ENCODE measurements around the gene OCEL1. TPM values are rescaled to one million over a fixed set of nuclear protein-coding genes. Genes with fewer than 3 reads are reported as not detected.

Gene OCEL1
- total and polyA plus RNA-seq, 2 of the 13 experiments (the other 11 are each of a cell fraction or from before 2014, with no cell fraction given), result 10.6 to 17.2 TPM

DNA sequence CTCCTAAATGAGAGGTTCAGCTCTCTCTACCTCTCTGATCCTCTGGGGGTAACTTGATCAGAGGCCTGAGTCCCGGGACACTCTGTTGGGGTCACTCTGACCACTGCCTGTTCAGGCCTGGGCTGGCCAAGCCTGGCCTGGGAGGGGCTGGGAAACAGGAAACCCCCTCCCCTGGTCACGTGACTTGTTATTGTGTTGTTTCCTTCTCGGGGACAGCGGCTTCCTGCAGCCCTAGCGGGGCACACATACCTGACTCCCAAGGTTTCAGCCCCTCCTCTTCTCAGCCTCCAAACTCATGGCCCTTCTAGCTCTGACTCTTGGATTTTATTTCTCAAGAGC, 38.6 kb downstream of the OCEL1 start, which contains the start of gene USHBP1:
TSS of gene USHBP1 (minus strand) at position 105 of the 339 bp plus-strand sequence. CDS start 446 bp downstream, outside the sequence.
- intact Hi-C loops (cut with micrococcal nuclease; ENCODE audit: unreplicated experiment), result no loop called here
- no peak for ATAC-seq
- ChIA-PET CTCF (ENCODE audit: low intra/inter-chr PET ratio, low total read pairs) (no interaction called here), POLR2A (interaction anchor here (1.1 to 3.4 kb wide), 5 partner anchors 10 to 50 kb away, joined by 4 to 13 read pairs (median 5); partner anchors contain the start of genes OCEL1 and USE1)
- H3K9ac ChIP-seq (ENCODE audit: insufficient read depth, low read depth, low read length), result peak within 1 kb of the TSS; percentile 42; the same call in 1 of the 2 replicates
- peaks cover 13% of the 10 kb centered on the region for H3K79me2 ChIP-seq (ENCODE audit: insufficient read depth, low read length)
- peaks cover 60% of the 10 kb centered on the region for H3K4me1 ChIP-seq (ENCODE audit: insufficient read depth, low read length)
- peak within 1 kb of the TSS in 2 of 3 experiments; percentile 16 to 27; a peak in 3 of 6 replicates for H3K4me3 ChIP-seq (replicated peaks in 1 of 3; ENCODE audit: insufficient read depth in 1 of 3, low read depth in 2 of 3, low read length in 3 of 3)
- no peak for FAIRE-seq
- H3K4me2 ChIP-seq (ENCODE audit: low read depth, low read length), result peak within 1 kb of the TSS; percentile 54
- peak; percentile 30 for DNase-seq (ENCODE audit: low spot score)
- no peaks in the 10 kb centered on the region for H3K9me3 ChIP-seq (ENCODE audit: low read length)
- H4K20me1 ChIP-seq (ENCODE audit: insufficient read depth, low read length), result no peaks in the 10 kb centered on the region
- BruUV-seq (replicated peaks), result no TSS peak
- peak within 1 kb of the TSS; percentile 24 for H3K27ac ChIP-seq (ENCODE audit: extremely low read length, insufficient read depth, low read length)
- H3K36me3 ChIP-seq (replicated peaks in 1 of 2; ENCODE audit: control insufficient read depth in 1 of 2, insufficient read depth in 2 of 2, low read length in 2 of 2), result peaks cover 0 to 6% of the 10 kb centered on the region in 2 experiments; a peak in 1 of 5 replicates
- peaks cover 0 to 6% of the 10 kb centered on the region in 2 experiments; a peak in 2 of 5 replicates for H3K27me3 ChIP-seq (ENCODE audit: control insufficient read depth in 1 of 2, insufficient read depth in 2 of 2, low read length in 2 of 2)
- no peak within 1 kb of the TSS for H2AFZ ChIP-seq (ENCODE audit: low read length)
- WGBS (ENCODE audit: low lambda C conversion rate), result 17% methylated on average over 5 of the region's 5 CpGs
- in situ Hi-C loops (cut with HindIII; ENCODE audit: extremely low pct_ligation_motif_present, low pct_unique_long_range_greater_than_20kb), result no loop called here
- no peak for TF ChIP-seq ADNP (CRISPR knock-in tag; IDR thresholded peaks at IDR 0.05)
- TF ChIP-seq, protein P1, sequence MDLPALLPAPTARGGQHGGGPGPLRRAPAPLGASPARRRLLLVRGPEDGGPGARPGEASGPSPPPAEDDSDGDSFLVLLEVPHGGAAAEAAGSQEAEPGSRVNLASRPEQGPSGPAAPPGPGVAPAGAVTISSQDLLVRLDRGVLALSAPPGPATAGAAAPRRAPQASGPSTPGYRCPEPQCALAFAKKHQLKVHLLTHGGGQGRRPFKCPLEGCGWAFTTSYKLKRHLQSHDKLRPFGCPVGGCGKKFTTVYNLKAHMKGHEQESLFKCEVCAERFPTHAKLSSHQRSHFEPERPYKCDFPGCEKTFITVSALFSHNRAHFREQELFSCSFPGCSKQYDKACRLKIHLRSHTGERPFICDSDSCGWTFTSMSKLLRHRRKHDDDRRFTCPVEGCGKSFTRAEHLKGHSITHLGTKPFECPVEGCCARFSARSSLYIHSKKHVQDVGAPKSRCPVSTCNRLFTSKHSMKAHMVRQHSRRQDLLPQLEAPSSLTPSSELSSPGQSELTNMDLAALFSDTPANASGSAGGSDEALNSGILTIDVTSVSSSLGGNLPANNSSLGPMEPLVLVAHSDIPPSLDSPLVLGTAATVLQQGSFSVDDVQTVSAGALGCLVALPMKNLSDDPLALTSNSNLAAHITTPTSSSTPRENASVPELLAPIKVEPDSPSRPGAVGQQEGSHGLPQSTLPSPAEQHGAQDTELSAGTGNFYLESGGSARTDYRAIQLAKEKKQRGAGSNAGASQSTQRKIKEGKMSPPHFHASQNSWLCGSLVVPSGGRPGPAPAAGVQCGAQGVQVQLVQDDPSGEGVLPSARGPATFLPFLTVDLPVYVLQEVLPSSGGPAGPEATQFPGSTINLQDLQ (CRISPR knock-in tag; IDR thresholded peaks at IDR 0.05), result no peak
- no peak for TF ChIP-seq ZFP1 (CRISPR knock-in tag; IDR thresholded peaks at IDR 0.05)
- no peak for TF ChIP-seq ZNF619 (CRISPR knock-in tag; IDR thresholded peaks at IDR 0.05)
- TF ChIP-seq ZSCAN21 (CRISPR knock-in tag; IDR thresholded peaks at IDR 0.05; ENCODE audit: borderline replicate concordance), result 0 out of 2 replicates have a peak, but pooled peaks have one; percentile 21
- no peak for TF ChIP-seq IRF2 (CRISPR knock-in tag; IDR thresholded peaks at IDR 0.05)
- TF ChIP-seq, protein P2, sequence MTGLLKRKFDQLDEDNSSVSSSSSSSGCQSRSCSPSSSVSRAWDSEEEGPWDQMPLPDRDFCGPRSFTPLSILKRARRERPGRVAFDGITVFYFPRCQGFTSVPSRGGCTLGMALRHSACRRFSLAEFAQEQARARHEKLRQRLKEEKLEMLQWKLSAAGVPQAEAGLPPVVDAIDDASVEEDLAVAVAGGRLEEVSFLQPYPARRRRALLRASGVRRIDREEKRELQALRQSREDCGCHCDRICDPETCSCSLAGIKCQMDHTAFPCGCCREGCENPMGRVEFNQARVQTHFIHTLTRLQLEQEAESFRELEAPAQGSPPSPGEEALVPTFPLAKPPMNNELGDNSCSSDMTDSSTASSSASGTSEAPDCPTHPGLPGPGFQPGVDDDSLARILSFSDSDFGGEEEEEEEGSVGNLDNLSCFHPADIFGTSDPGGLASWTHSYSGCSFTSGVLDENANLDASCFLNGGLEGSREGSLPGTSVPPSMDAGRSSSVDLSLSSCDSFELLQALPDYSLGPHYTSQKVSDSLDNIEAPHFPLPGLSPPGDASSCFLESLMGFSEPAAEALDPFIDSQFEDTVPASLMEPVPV (CRISPR knock-in tag; IDR thresholded peaks at IDR 0.05), result no peak
- TF ChIP-seq ZNF678 (CRISPR knock-in tag; IDR thresholded peaks at IDR 0.05), result no peak
- no peak for TF ChIP-seq ZKSCAN1 (IDR thresholded peaks at IDR 0.05; ENCODE audit: low read length)
- TF ChIP-seq NCOA2 (CRISPR knock-in tag; IDR thresholded peaks at IDR 0.05), result 0 out of 2 replicates have a peak, but pooled peaks have one; percentile 13
- TF ChIP-seq, protein P3, sequence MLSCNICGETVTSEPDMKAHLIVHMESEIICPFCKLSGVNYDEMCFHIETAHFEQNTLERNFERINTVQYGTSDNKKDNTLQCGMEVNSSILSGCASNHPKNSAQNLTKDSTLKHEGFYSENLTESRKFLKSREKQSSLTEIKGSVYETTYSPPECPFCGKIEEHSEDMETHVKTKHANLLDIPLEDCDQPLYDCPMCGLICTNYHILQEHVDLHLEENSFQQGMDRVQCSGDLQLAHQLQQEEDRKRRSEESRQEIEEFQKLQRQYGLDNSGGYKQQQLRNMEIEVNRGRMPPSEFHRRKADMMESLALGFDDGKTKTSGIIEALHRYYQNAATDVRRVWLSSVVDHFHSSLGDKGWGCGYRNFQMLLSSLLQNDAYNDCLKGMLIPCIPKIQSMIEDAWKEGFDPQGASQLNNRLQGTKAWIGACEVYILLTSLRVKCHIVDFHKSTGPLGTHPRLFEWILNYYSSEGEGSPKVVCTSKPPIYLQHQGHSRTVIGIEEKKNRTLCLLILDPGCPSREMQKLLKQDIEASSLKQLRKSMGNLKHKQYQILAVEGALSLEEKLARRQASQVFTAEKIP (CRISPR knock-in tag; IDR thresholded peaks at IDR 0.05; ENCODE audit: borderline replicate concordance), result no peak
- TF ChIP-seq HNRNPH1 (optimal IDR thresholded peaks at IDR 0.05; ENCODE audit: low read depth, low read length), result no peak
- no peak for TF ChIP-seq LCORL (IDR thresholded peaks at IDR 0.05)
- 0 out of 2 replicates have a peak, but pooled peaks have one; percentile 44 for TF ChIP-seq LCORL (CRISPR knock-in tag; IDR thresholded peaks at IDR 0.05)
- no peak for TF ChIP-seq PHF8 (CRISPR knock-in tag; IDR thresholded peaks at IDR 0.05)
- TF ChIP-seq POGZ (CRISPR knock-in tag; IDR thresholded peaks at IDR 0.05), result no peak
- no peak for TF ChIP-seq ZSCAN9 (CRISPR knock-in tag; IDR thresholded peaks at IDR 0.05; ENCODE audit: borderline replicate concordance)
- no peak for TF ChIP-seq ZNF432 (CRISPR knock-in tag; IDR thresholded peaks at IDR 0.05; ENCODE audit: borderline replicate concordance)
- TF ChIP-seq, protein P4, sequence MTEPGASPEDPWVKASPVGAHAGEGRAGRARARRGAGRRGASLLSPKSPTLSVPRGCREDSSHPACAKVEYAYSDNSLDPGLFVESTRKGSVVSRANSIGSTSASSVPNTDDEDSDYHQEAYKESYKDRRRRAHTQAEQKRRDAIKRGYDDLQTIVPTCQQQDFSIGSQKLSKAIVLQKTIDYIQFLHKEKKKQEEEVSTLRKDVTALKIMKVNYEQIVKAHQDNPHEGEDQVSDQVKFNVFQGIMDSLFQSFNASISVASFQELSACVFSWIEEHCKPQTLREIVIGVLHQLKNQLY (CRISPR knock-in tag; IDR thresholded peaks at IDR 0.05), result no peak
- no peak for TF ChIP-seq YY1 (IDR thresholded peaks at IDR 0.05; ENCODE audit: insufficient read depth, insufficient replicate concordance, low read depth, low read length)

Data from HepG2 (cell line).